ENCODE measurements around the gene CACNA1A. TPM values are rescaled to one million over a fixed set of nuclear protein-coding genes. Genes with fewer than 3 reads are reported as not detected.
A peak's percentile ranks its signal among the peaks of the same experiment; 100 is the strongest.

CACNA1A gene
- total RNA-seq, 1 donor from 2014 or later, result 190 TPM

GRCh38 chr19:13303381-13304129, 202.7 kb downstream of the CACNA1A start:
- Mint-ChIP-seq H3K4me1 (ENCODE audit: low read depth, unreplicated experiment) (peaks cover 15% of the 10 kb centered on the region), H3K36me3 (ENCODE audit: unreplicated experiment) (peaks cover 29% of the 10 kb centered on the region), H3K27ac (ENCODE audit: unreplicated experiment) (no peak overlapping the region)

GRCh38 chr19:13302526-13303270, 203.6 kb downstream of the CACNA1A start:
- H3K27me3 Mint-ChIP-seq (ENCODE audit: unreplicated experiment), result peaks cover 5% of the 10 kb centered on the region
- H3K27ac Mint-ChIP-seq (ENCODE audit: unreplicated experiment), result peak overlapping the region; percentile 44
- H3K36me3 Mint-ChIP-seq (ENCODE audit: unreplicated experiment), result peaks cover 26% of the 10 kb centered on the region
- peaks cover 15% of the 10 kb centered on the region for H3K4me1 Mint-ChIP-seq (ENCODE audit: low read depth, unreplicated experiment)
- DNase-seq, result peak; percentile 44
- TF ChIP-seq, protein P1, sequence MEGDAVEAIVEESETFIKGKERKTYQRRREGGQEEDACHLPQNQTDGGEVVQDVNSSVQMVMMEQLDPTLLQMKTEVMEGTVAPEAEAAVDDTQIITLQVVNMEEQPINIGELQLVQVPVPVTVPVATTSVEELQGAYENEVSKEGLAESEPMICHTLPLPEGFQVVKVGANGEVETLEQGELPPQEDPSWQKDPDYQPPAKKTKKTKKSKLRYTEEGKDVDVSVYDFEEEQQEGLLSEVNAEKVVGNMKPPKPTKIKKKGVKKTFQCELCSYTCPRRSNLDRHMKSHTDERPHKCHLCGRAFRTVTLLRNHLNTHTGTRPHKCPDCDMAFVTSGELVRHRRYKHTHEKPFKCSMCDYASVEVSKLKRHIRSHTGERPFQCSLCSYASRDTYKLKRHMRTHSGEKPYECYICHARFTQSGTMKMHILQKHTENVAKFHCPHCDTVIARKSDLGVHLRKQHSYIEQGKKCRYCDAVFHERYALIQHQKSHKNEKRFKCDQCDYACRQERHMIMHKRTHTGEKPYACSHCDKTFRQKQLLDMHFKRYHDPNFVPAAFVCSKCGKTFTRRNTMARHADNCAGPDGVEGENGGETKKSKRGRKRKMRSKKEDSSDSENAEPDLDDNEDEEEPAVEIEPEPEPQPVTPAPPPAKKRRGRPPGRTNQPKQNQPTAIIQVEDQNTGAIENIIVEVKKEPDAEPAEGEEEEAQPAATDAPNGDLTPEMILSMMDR (IDR thresholded peaks at IDR 0.05; ENCODE audit: partially characterized antibody, unreplicated experiment), result no peak
- H3K9me3 Mint-ChIP-seq (ENCODE audit: unreplicated experiment), result peaks cover 8% of the 10 kb centered on the region
- no peak overlapping the region for H3K4me3 Mint-ChIP-seq (ENCODE audit: unreplicated experiment)

More at GRCh38 chr19:13303381-13304129, 202.7 kb downstream of the CACNA1A start:
- no peak for DNase-seq
- Mint-ChIP-seq H3K4me3 (ENCODE audit: unreplicated experiment) (peak overlapping the region; percentile 42), H3K27me3 (ENCODE audit: unreplicated experiment) (peaks cover 5% of the 10 kb centered on the region), H3K9me3 (ENCODE audit: unreplicated experiment) (peaks cover 8% of the 10 kb centered on the region)
- TF ChIP-seq, protein P1 (IDR thresholded peaks at IDR 0.05; ENCODE audit: partially characterized antibody, unreplicated experiment), result no peak

GRCh38 chr19:13301627-13302334, 204.5 kb downstream of the CACNA1A start:
- TF ChIP-seq, protein P1 (IDR thresholded peaks at IDR 0.05; ENCODE audit: partially characterized antibody, unreplicated experiment), result no peak
- Mint-ChIP-seq H3K9me3 (ENCODE audit: unreplicated experiment) (peaks cover 8% of the 10 kb centered on the region), H3K27me3 (ENCODE audit: unreplicated experiment) (peaks cover 5% of the 10 kb centered on the region), H3K4me1 (ENCODE audit: low read depth, unreplicated experiment) (peaks cover 15% of the 10 kb centered on the region), H3K36me3 (ENCODE audit: unreplicated experiment) (peaks cover 26% of the 10 kb centered on the region), H3K27ac (ENCODE audit: unreplicated experiment) (no peak overlapping the region), H3K4me3 (ENCODE audit: unreplicated experiment) (no peak overlapping the region)
- DNase-seq, result no peak

- Mint-ChIP-seq H3K9me3 (ENCODE audit: unreplicated experiment) (peaks cover 8% of the 10 kb centered on the region), H3K27ac (ENCODE audit: unreplicated experiment) (no peak overlapping the region), H3K4me1 (ENCODE audit: low read depth, unreplicated experiment) (peaks cover 15% of the 10 kb centered on the region), H3K4me3 (ENCODE audit: unreplicated experiment) (no peak overlapping the region), H3K27me3 (ENCODE audit: unreplicated experiment) (peaks cover 5% of the 10 kb centered on the region), H3K36me3 (ENCODE audit: unreplicated experiment) (peaks cover 26% of the 10 kb centered on the region)
- TF ChIP-seq, protein P1 (IDR thresholded peaks at IDR 0.05; ENCODE audit: partially characterized antibody, unreplicated experiment), result no peak
- no peak for DNase-seq
These were observed 205.8 kb downstream of the CACNA1A start for GRCh38 chr19:13300421-13301030.
